K562 (cell line): ENCODE data around the gene CKM. TPM values are rescaled to one million over a fixed set of nuclear protein-coding genes. Genes with fewer than 3 reads are reported as not detected.
"Not testable (repeated sequence)": the region's sequence is repeated elsewhere in the genome, so short reads cannot be mapped to it uniquely, and the experiment has no call there.

Experiments used
- ATAC-seq: fragments of 200-7000 bp; cut with Tn5 transposase; 3 replicates; pipeline ENCODE4 v1.9.1; 2020; ENCODE audit warnings: moderate library complexity
- BruUV-seq: library from RNA; stranded (reverse); fragments of 400-500 nt; replicated peaks from 2 replicates; lab custom pipeline; 2021; lab: Mats Ljungman, UMichigan
- CTCF ChIA-PET: fragments of 300-600 bp; formaldehyde crosslinking; extraction: SDS; loops from one replicate; lab custom pipeline; 2021; ENCODE audit warnings: low intra/inter-chr PET ratio; lab: Yijun Ruan, JAX
- POLR2A ChIA-PET: fragments of 300-600, 350-650 bp; sonication (Branson Sonifier 250); formaldehyde crosslinking; extraction: SDS; loops from one replicate; lab custom pipeline; 2021; ENCODE audit warnings: antibody characterized with exemption, inconsistent platforms; lab: Yijun Ruan, JAX
- DNase-seq, 4 experiments: peaks; one replicate each; pipeline versions ENCODE4 v3.0.0 to v3.0.0-alpha.2; 2011 to 2018; ENCODE audit warnings: low spot score in 3 of 4, mixed read lengths in 3 of 4; ENCODE audit errors: extremely low read depth in 1 of 4
- FAIRE-seq: peaks from 2 replicates; lab custom pipeline; 2011; peaks lifted over from hg19 to GRCh38; lab: Jason Lieb, UNC
- H2AFZ ChIP-seq: 2 replicates; pipeline ENCODE4 v1.6.0; 2011; ENCODE audit warnings: low read depth, low read length, control low read depth, inconsistent platforms
- H3K27ac ChIP-seq: fragments of 200-600 bp; 3 replicates; pipeline ENCODE4 v1.8.0; 2011; ENCODE audit warnings: low read depth, mild to moderate bottlenecking, control low read depth, inconsistent platforms, low read length, moderate library complexity, mixed read lengths; ENCODE audit errors: extremely low read depth
- H3K27me3 ChIP-seq, 2 experiments: fragments of 300-600 bp in 1 of 2; 2 replicates in 1 of 2; 3 replicates in 1 of 2; pipeline versions ENCODE4 v1.6.0 to v1.8.0; 2011; ENCODE audit warnings: inconsistent platforms in 2 of 2, low read length in 2 of 2, mild to moderate bottlenecking in 1 of 2, mixed read lengths in 1 of 2, moderate library complexity in 1 of 2; ENCODE audit not compliant: control insufficient read depth in 2 of 2, insufficient read depth in 2 of 2
- H3K36me3 ChIP-seq: fragments of 300-600 bp; 3 replicates; pipeline ENCODE4 v1.8.0; 2011; ENCODE audit warnings: mild to moderate bottlenecking, low read length, inconsistent platforms; ENCODE audit not compliant: control insufficient read depth, insufficient read depth
- H3K4me1 ChIP-seq, 2 experiments: fragments of 200-600 bp in 1 of 2; replicated peaks in 1 of 2; 2 replicates in 1 of 2; 3 replicates in 1 of 2; pipeline versions ENCODE4 v1.5.1 to v1.8.0; 2011; ENCODE audit warnings: inconsistent platforms in 2 of 2, low read length in 2 of 2, mild to moderate bottlenecking in 1 of 2, mixed read lengths in 1 of 2, moderate library complexity in 1 of 2; ENCODE audit not compliant: control insufficient read depth in 2 of 2, insufficient read depth in 2 of 2
- H3K4me2 ChIP-seq: 2 replicates; pipeline ENCODE4 v1.6.1; 2011; ENCODE audit warnings: low read length, control low read depth, inconsistent platforms, mixed read lengths; ENCODE audit not compliant: insufficient read depth
- H3K4me3 ChIP-seq: fragments of 200-600 bp; sonication (generic), shearing (Covaris generic); 2 replicates; pipeline ENCODE4 v1.5.1; 2016; ENCODE audit warnings: control low read depth, inconsistent platforms
- H3K79me2 ChIP-seq: fragments of 200-600 bp; 3 replicates; pipeline ENCODE4 v1.8.0; 2011; ENCODE audit warnings: low read length, inconsistent platforms; ENCODE audit not compliant: control insufficient read depth, insufficient read depth
- H3K9ac ChIP-seq, 2 experiments: 2 replicates each; pipeline versions ENCODE4 v1.6.0 to v1.6.1; 2011; ENCODE audit warnings: low read depth in 2 of 2, low read length in 2 of 2, control low read depth in 1 of 2, inconsistent platforms in 1 of 2, mild to moderate bottlenecking in 1 of 2, mixed read lengths in 1 of 2; ENCODE audit not compliant: insufficient read depth in 1 of 2
- H3K9me1 ChIP-seq: one replicate; pipeline ENCODE4 v1.6.0; 2011; ENCODE audit warnings: inconsistent platforms, mild to moderate bottlenecking, low read length, moderate library complexity; ENCODE audit not compliant: control insufficient read depth, insufficient read depth
- H3K9me3 ChIP-seq: replicated peaks from 2 replicates; pipeline ENCODE4 v1.5.1; 2011; ENCODE audit warnings: low read depth, low read length, inconsistent platforms; ENCODE audit not compliant: control insufficient read depth, insufficient read depth
- H4K20me1 ChIP-seq: replicated peaks from 2 replicates; pipeline ENCODE4 v1.6.1; 2011; ENCODE audit warnings: low read length, inconsistent platforms, mixed read lengths; ENCODE audit not compliant: control insufficient read depth, insufficient read depth
- ADNP ChIP-seq: fragments of 200-800 bp; sonication (Bioruptor generic); IDR thresholded peaks from 2 replicates; pipeline ENCODE4 v1.6.1; 2016; ENCODE audit warnings: missing genetic modification characterization, missing compliant biosample characterization
- BCOR ChIP-seq: fragments of 450-650 bp; IDR thresholded peaks from 2 replicates; pipeline ENCODE4 v1.6.1; 2016
- CHD4 ChIP-seq: fragments of 200-600 bp; sonication (generic); IDR thresholded peaks from 3 replicates; pipeline ENCODE4 v1.6.1; 2012; ENCODE audit warnings: low read depth, mild to moderate bottlenecking, mixed read lengths, low read length, inconsistent platforms; ENCODE audit not compliant: insufficient read depth, insufficient replicate concordance, poor library complexity, severe bottlenecking
- KDM1A ChIP-seq, 2 experiments: fragments of 450-650 bp; IDR thresholded peaks; 2 replicates each; pipeline ENCODE4 v1.6.1; 2016; ENCODE audit warnings: mild to moderate bottlenecking in 2 of 2
- RBM25 ChIP-seq: fragments of 200-400 bp; formaldehyde crosslinking; IDR thresholded peaks from 2 replicates; pipeline ENCODE4 v1.6.1; 2018; ENCODE audit warnings: low read length, low read depth, moderate library complexity; ENCODE audit not compliant: severe bottlenecking
- SMARCA5 ChIP-seq: fragments of 450-650 bp; IDR thresholded peaks from 2 replicates; pipeline ENCODE4 v1.6.1; 2016
- WGBS: fragments of 100-300 bp; shearing (Covaris generic); methylation state at CpG from one replicate; pipeline ENCODE4 v1.1.6; 2016; ENCODE audit warnings: low coverage, mixed read lengths; ENCODE audit not compliant: insufficient coverage; ENCODE audit errors: missing lambda C conversion rate; 5-methylcytosine and 5-hydroxymethylcytosine counted together
- in situ Hi-C: fragments of 300-500 bp; cut with MboI; formaldehyde crosslinking; loops from 4 replicates; pipeline ENCODE4 v1.15.0; 2018; ENCODE audit warnings: inconsistent platforms, mixed read lengths
- intact Hi-C: fragments of 100-400 bp; cut with micrococcal nuclease; formaldehyde crosslinking; loops from 2 replicates; pipeline ENCODE4 v1.14.2; 2022
- polyA plus RNA-seq, 8 experiments: library from polyadenylated mRNA; depleted of rRNA in 4 of 8; stranded (reverse) in 5 of 8; unstranded in 3 of 8; fragments of >200 nt; fragmentation: Nextera tagmentation in 2 of 8; fragmentation: Illumina TruSeq in 1 of 8; extraction: Ambion mirVana in 2 of 8; extraction: Trizol in 1 of 8; gene quantifications; 2 replicates each; pipeline versions ENCODE4 v1.2.1 to v1.2.3, GENCODE V29; 2011 to 2014; ENCODE audit warnings: inconsistent platforms in 1 of 8, missing spikeins in 1 of 8
- total RNA-seq, 7 experiments: library from RNA; depleted of rRNA in 6 of 7; stranded (reverse); fragments of >200 nt in 6 of 7; fragmentation: Illumina TruSeq in 2 of 7; extraction: Trizol in 2 of 7; gene quantifications; 2 replicates each; pipeline versions ENCODE4 v1.2.1 to v1.2.3, GENCODE V29; 2011 to 2021; ENCODE audit warnings: low replicate concordance in 1 of 7

CKM gene
- total and polyA plus RNA-seq, 9 of the 15 experiments (the other 6 are each of a cell fraction or from before 2014, with no cell fraction given): 0.06 to 0.17 (median 0.09) TPM; not detected in 4

GRCh38 chr19:45334881-45335280 is 12.2 kb upstream of the CKM start:
- H3K4me3 ChIP-seq, H3K36me3 ChIP-seq, H3K4me2 ChIP-seq, H3K27ac ChIP-seq, H3K9ac ChIP-seq, CTCF ChIA-PET, H3K9me3 ChIP-seq, H3K27me3 ChIP-seq, H4K20me1 ChIP-seq, H2AFZ ChIP-seq, FAIRE-seq, H3K79me2 ChIP-seq, H3K9me1 ChIP-seq, POLR2A ChIA-PET, BruUV-seq, ATAC-seq, DNase-seq, H3K4me1 ChIP-seq: not testable (repeated sequence)
- in situ Hi-C loops (loop anchor here (5.0 kb wide), 1 partner anchor 133 kb away; no protein-coding TSS in a partner anchor), intact Hi-C loops (loop anchor here (10.0 kb wide), 1 partner anchor 320 kb away; no protein-coding TSS in a partner anchor)
- 53% methylated on average over 3 of the region's 4 CpGs for WGBS
- peak; percentile 43; the same call in 1 of the 2 replicates for TF ChIP-seq SMARCA5
- peak; percentile 74 to 78 for TF ChIP-seq KDM1A (IDR thresholded peaks at IDR 0.05)
- peak; percentile 66 for TF ChIP-seq CHD4
- peak; percentile 93 for TF ChIP-seq BCOR
- peak; percentile 95 for TF ChIP-seq RBM25
- TF ChIP-seq ADNP (tag): peak; percentile 57
